AG04450 (cell line): ENCODE measurements around the gene SLC6A9. TPM values are rescaled to one million over a fixed set of nuclear protein-coding genes. Genes with fewer than 3 reads are reported as not detected.

Experiments
- CTCF ChIA-PET: fragments of 300-600, 350-600 bp; formaldehyde crosslinking; extraction: SDS; loops from one replicate; lab custom pipeline; 2022; ENCODE audit warnings: antibody characterized with exemption, inconsistent platforms; lab: Charles Lee
- POLR2A ChIA-PET: fragments of 350-600 bp; formaldehyde crosslinking; extraction: SDS; loops from one replicate; lab custom pipeline; 2021; ENCODE audit warnings: antibody characterized with exemption, inconsistent platforms; lab: Yijun Ruan, JAX
- DNase-seq: peaks from one replicate; pipeline ENCODE4 v3.0.0-alpha.2; 2011; ENCODE audit warnings: low read depth, low spot score
- H3K27ac ChIP-seq: one replicate; pipeline ENCODE4 v1.5.1; 2012; ENCODE audit warnings: low read depth, low read length, control low read depth
- H3K27me3 ChIP-seq: one replicate; pipeline ENCODE4 v1.6.0; 2012; ENCODE audit warnings: low read length; ENCODE audit not compliant: control insufficient read depth, insufficient read depth
- H3K4me3 ChIP-seq: 2 replicates; pipeline ENCODE4 v1.5.1; 2011; ENCODE audit warnings: mild to moderate bottlenecking, low read depth, low read length, control low read depth
- H3K9me3 ChIP-seq: 2 replicates; pipeline ENCODE4 v1.5.1; 2012; ENCODE audit warnings: low read length; ENCODE audit not compliant: control insufficient read depth, insufficient read depth
- polyA plus RNA-seq: library from polyadenylated mRNA; depleted of rRNA; stranded (reverse); fragments of >200 nt; gene quantifications from 2 replicates; pipeline ENCODE4 v1.2.3, GENCODE V29; 2011
- TF ChIP-seq, protein P1 (sequence below): IDR thresholded peaks from 2 replicates; pipeline ENCODE4 v1.5.1; 2011; ENCODE audit warnings: low read depth, low read length, control low read depth, inconsistent platforms

Gene SLC6A9
- polyA plus RNA-seq, 1 experiment, result 16.3 TPM

DNA sequence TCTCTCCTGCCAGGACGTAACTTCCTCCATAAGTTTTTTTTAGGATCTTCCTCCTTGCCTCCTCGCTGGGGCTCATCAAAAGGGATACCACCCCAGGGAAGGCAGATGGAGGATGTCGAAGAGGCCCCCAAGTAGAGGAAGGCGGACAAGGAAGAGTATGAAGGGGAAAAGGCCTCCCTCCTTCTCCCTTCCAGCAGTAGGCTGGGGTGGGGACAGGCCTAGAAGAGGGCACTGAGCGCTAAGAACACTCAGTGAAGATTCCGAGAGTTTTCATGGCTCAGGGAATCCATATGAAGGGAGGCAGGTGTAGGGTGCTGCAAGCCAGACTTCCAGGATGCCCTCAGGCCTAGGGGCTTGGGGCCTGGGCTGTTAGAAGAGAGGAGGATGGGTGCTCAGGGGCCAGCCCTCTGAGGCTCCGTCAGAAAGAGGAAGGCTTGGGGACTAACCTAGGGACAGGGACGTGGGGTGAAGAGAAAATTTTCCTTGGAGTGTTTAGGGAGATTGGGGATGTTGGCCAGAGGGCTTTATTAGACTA is 1.8 kb upstream of the SLC6A9 start:
- no peak overlapping the region for H3K4me3 ChIP-seq
- ChIA-PET CTCF (interaction anchor here (1.4 to 1.9 kb wide), 3 partner anchors 10 to 27 kb away, joined by 3 to 11 read pairs (median 3); no protein-coding TSS in a partner anchor), POLR2A (no interaction called here)
- no peaks in the 10 kb centered on the region for H3K9me3 ChIP-seq
- no peaks in the 10 kb centered on the region for H3K27me3 ChIP-seq
- TF ChIP-seq, protein P1, sequence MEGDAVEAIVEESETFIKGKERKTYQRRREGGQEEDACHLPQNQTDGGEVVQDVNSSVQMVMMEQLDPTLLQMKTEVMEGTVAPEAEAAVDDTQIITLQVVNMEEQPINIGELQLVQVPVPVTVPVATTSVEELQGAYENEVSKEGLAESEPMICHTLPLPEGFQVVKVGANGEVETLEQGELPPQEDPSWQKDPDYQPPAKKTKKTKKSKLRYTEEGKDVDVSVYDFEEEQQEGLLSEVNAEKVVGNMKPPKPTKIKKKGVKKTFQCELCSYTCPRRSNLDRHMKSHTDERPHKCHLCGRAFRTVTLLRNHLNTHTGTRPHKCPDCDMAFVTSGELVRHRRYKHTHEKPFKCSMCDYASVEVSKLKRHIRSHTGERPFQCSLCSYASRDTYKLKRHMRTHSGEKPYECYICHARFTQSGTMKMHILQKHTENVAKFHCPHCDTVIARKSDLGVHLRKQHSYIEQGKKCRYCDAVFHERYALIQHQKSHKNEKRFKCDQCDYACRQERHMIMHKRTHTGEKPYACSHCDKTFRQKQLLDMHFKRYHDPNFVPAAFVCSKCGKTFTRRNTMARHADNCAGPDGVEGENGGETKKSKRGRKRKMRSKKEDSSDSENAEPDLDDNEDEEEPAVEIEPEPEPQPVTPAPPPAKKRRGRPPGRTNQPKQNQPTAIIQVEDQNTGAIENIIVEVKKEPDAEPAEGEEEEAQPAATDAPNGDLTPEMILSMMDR, result no peak
- H3K27ac ChIP-seq, result no peak overlapping the region
- DNase-seq, result no peak

DNA sequence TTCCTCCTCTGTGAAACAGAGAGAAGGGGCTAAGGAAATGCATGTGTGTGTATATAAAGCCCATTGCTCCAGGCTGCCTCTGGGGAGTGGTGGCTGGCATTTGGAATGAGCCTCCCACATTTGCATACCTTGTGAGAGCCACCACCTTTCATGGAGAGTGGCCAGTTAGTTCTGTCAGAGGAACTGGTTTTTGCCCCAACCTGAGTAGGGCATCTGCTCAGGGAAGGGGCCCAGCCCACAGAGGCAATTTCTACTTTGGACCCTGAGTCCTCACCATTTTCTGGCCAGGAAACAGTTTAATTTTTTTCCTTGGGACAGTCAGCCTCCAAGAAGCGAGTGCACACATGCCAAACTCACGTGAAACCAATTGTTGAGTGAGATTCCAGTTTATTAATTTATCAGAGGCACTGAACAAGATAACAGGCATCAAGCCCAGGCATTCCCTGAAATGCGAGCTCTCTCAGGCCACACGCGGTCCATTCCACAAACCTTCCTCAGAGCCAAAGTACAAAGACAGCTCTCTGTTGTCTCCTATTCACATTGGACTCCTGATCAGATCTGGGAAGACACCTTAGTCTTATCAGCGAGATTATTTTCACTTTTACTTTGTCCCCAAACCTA is 1.0 kb upstream of the SLC6A9 start:
- Histone ChIP-seq H3K4me3 (peak overlapping the region; percentile 84; the same call in 1 of the 2 replicates), H3K27me3 (no peaks in the 10 kb centered on the region), H3K9me3 (no peaks in the 10 kb centered on the region), H3K27ac (peak overlapping the region; percentile 65)
- no peak for DNase-seq
- CTCF ChIA-PET, result interaction anchor here (0.6 to 1.6 kb wide), 3 partner anchors 16 to 269 kb away, joined by 3 to 13 read pairs (median 3); no protein-coding TSS in a partner anchor
- TF ChIP-seq, protein P1, result no peak
- POLR2A ChIA-PET, result interaction anchor here (0.6 kb wide), 1 partner anchor 62 kb away, joined by 3 read pairs; the partner anchor contains the start of gene DPH2

DNA sequence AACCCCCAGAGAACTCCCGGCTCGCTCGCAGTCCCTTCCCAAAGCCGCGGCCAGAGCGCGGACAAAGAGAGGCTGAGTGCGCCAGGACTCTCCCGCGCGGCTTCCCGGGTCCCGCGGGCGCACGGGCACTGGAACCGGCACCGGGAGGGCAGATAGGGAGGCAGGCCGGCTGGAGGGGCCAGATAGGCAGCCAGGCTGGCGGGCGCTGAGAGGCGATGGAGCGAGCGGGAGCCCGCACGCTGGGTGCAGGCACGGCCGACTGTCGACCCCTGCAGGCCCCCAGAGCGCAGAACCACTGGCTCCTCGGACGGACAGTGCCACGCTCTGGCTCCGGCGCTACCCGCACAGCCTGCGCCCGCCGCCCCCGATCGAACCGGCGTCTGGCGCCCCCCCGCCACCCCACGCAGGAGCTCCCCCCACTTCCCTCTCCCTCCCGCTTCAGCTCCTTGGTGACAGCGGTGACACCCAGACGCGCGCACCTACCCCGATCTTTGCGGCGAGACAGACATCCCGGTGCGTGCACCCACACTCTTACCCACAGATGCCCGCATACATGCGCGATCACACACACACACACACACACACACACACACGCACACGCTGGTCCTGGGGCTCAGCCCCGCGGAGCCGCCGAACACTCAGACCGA is 534 bp downstream of the SLC6A9 start:
- H3K27ac ChIP-seq, result peak overlapping the region; percentile 52
- ChIA-PET POLR2A (interaction anchor here (0.7 to 1.0 kb wide), 4 partner anchors 10 to 16 kb away, joined by 3 to 4 read pairs (median 4); no protein-coding TSS in a partner anchor), CTCF (interaction anchor here (0.6 to 4.8 kb wide), 4 partner anchors 9 to 25 kb away, joined by 3 to 33 read pairs (median 8); no protein-coding TSS in a partner anchor)
- no peaks in the 10 kb centered on the region for H3K9me3 ChIP-seq
- H3K4me3 ChIP-seq, result peak overlapping the region; percentile 84
- TF ChIP-seq, protein P1, result peak; percentile 26; the same call in 1 of the 2 replicates
- no peaks in the 10 kb centered on the region for H3K27me3 ChIP-seq
- DNase-seq, result no peak

DNA sequence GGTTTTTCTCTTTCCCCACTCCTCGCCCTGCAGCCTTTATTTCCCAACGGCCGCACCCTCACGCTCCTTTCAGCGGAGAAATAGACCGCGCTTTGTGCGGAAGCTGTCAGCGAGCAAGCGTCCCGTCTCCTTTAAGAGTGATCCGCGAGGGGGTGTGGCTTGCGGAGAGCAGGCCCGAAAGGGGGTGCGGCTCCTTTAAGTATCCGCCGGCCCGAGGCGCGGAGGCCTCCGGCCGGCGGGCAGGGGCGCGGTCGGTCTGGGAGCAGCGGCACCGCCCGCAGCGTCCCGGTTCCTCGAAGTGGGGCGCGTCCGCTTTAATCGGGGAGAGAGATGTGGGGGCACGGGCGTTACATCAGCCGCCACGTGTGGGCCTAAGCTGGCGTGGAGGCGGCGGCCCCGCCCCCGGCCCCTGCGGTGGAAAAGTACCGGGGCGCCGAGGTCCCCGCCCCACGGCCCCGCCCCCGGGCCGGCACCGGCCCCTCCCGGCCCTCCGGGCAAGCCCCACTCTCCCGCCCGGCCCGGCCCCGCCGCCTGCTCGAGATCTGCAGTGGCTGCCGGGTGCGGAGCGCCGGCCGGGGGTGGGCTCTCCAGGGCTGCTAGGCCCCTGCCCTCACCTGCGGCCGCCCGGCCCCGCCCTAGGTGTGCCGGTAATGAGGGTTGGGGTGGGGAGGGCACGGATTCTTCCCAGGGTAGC is 1.2 kb downstream of the SLC6A9 start:
- Histone ChIP-seq H3K4me3 (peak overlapping the region; percentile 84), H3K27me3 (no peaks in the 10 kb centered on the region), H3K9me3 (no peaks in the 10 kb centered on the region), H3K27ac (peak overlapping the region; percentile 47)
- POLR2A ChIA-PET, result interaction anchor here (0.7 to 1.3 kb wide), 4 partner anchors 10 to 17 kb away, joined by 3 to 5 read pairs (median 4); no protein-coding TSS in a partner anchor
- TF ChIP-seq, protein P1, result no peak
- peak; percentile 65 for DNase-seq
- CTCF ChIA-PET, result interaction anchor here (4.8 kb wide), 1 partner anchor 24 kb away, joined by 33 read pairs; no protein-coding TSS in a partner anchor
